ENCODE measurements around the gene SBF2. TPM values are rescaled to one million over a fixed set of nuclear protein-coding genes. Genes with fewer than 3 reads are reported as not detected.

Gene SBF2
- total RNA-seq, 1 donor = 61.2 TPM

GRCh38 chr11:10304495-10305261, 10.7 kb upstream of the SBF2 start, which contains the start of gene ADM:
ADM (plus strand) TSS chr11:10305073; CDS start chr11:10305701, 628 bp downstream.
- Histone ChIP-seq H3K4me1 (ENCODE audit: insufficient read depth, low read length) (peaks cover 37% of the 10 kb centered on the region), H3K27me3 (ENCODE audit: insufficient read depth, low read length) (no peaks in the 10 kb centered on the region), H3K4me3 (ENCODE audit: insufficient read depth, low read length) (peak within 1 kb of the TSS; percentile 93), H3K36me3 (ENCODE audit: insufficient read depth, low read length) (peaks cover 18% of the 10 kb centered on the region), H4K20me1 (ENCODE audit: insufficient read depth, low read length) (peaks cover 24% of the 10 kb centered on the region), H3K4me2 (ENCODE audit: insufficient read depth, low read length) (peak within 1 kb of the TSS; percentile 97), H3K27ac (ENCODE audit: low read depth, low read length) (peak within 1 kb of the TSS; percentile 95), H2AFZ (ENCODE audit: low read length) (peak within 1 kb of the TSS; percentile 90), H3K9me3 (ENCODE audit: low read depth, low read length) (no peaks in the 10 kb centered on the region), H3K79me2 (ENCODE audit: insufficient read depth, low read length) (peaks cover 40% of the 10 kb centered on the region)
- TF ChIP-seq CTCF (IDR thresholded peaks at IDR 0.05; ENCODE audit: extremely low read depth, low read depth, low read length) = peak; percentile 41
- DNase-seq (ENCODE audit: insufficient read length, low spot score, missing footprints) = peak; percentile 97

- H3K36me3 ChIP-seq (ENCODE audit: insufficient read depth, low read length) = peaks cover 18% of the 10 kb centered on the region
- no peaks in the 10 kb centered on the region for H3K27me3 ChIP-seq (ENCODE audit: insufficient read depth, low read length)
- H3K4me3 ChIP-seq (ENCODE audit: insufficient read depth, low read length) = peak overlapping the region; percentile 93
- peaks cover 36% of the 10 kb centered on the region for H3K4me1 ChIP-seq (ENCODE audit: insufficient read depth, low read length)
- no peak for DNase-seq (ENCODE audit: insufficient read length, low spot score, missing footprints)
- no peak for TF ChIP-seq CTCF (IDR thresholded peaks at IDR 0.05; ENCODE audit: extremely low read depth, low read depth, low read length)
- peak overlapping the region; percentile 97 for H3K4me2 ChIP-seq (ENCODE audit: insufficient read depth, low read length)
- H3K79me2 ChIP-seq (ENCODE audit: insufficient read depth, low read length) = peaks cover 40% of the 10 kb centered on the region
- peak overlapping the region; percentile 90 for H2AFZ ChIP-seq (ENCODE audit: low read length)
- H4K20me1 ChIP-seq (ENCODE audit: insufficient read depth, low read length) = peaks cover 24% of the 10 kb centered on the region
- H3K27ac ChIP-seq (ENCODE audit: low read depth, low read length) = peak overlapping the region; percentile 95
- no peaks in the 10 kb centered on the region for H3K9me3 ChIP-seq (ENCODE audit: low read depth, low read length)
Measured at GRCh38 chr11:10303558-10304363, 9.7 kb upstream of the SBF2 start.

GRCh38 chr11:10302744-10303557, 8.9 kb upstream of the SBF2 start:
- H3K27me3 ChIP-seq (ENCODE audit: insufficient read depth, low read length) = no peaks in the 10 kb centered on the region
- H3K79me2 ChIP-seq (ENCODE audit: insufficient read depth, low read length) = peaks cover 40% of the 10 kb centered on the region
- no peak for DNase-seq (ENCODE audit: insufficient read length, low spot score, missing footprints)
- peak overlapping the region; percentile 95 for H3K27ac ChIP-seq (ENCODE audit: low read depth, low read length)
- H3K4me1 ChIP-seq (ENCODE audit: insufficient read depth, low read length) = peaks cover 34% of the 10 kb centered on the region
- H3K9me3 ChIP-seq (ENCODE audit: low read depth, low read length) = no peaks in the 10 kb centered on the region
- peaks cover 18% of the 10 kb centered on the region for H3K36me3 ChIP-seq (ENCODE audit: insufficient read depth, low read length)
- peak overlapping the region; percentile 90 for H2AFZ ChIP-seq (ENCODE audit: low read length)
- peak overlapping the region; percentile 97 for H3K4me2 ChIP-seq (ENCODE audit: insufficient read depth, low read length)
- peak overlapping the region; percentile 93 for H3K4me3 ChIP-seq (ENCODE audit: insufficient read depth, low read length)
- no peak for TF ChIP-seq CTCF (IDR thresholded peaks at IDR 0.05; ENCODE audit: extremely low read depth, low read depth, low read length)
- H4K20me1 ChIP-seq (ENCODE audit: insufficient read depth, low read length) = peaks cover 24% of the 10 kb centered on the region

Measured in osteoblast (primary cell).